HG02870 (cell line): ENCODE measurements around the gene WDHD1.
"Not testable (repeated sequence)": the region's sequence is repeated elsewhere in the genome, so short reads cannot be mapped to it uniquely, and the experiment has no call there.

Experiments
- ATAC-seq: cut with Tn5 transposase; IDR thresholded peaks from one replicate; pipeline ENCODE4 v1.9.1; 2021; ENCODE audit warnings: mild to moderate bottlenecking, moderate library complexity; ENCODE audit not compliant: unreplicated experiment

The WDHD1 gene

GRCh38 chr14:54955143-54955542 lies 71.8 kb downstream of the WDHD1 start:
- ATAC-seq: no peak

GRCh38 chr14:54953609-54954008 lies 73.3 kb downstream of the WDHD1 start:
- not testable (repeated sequence) for ATAC-seq

DNA sequence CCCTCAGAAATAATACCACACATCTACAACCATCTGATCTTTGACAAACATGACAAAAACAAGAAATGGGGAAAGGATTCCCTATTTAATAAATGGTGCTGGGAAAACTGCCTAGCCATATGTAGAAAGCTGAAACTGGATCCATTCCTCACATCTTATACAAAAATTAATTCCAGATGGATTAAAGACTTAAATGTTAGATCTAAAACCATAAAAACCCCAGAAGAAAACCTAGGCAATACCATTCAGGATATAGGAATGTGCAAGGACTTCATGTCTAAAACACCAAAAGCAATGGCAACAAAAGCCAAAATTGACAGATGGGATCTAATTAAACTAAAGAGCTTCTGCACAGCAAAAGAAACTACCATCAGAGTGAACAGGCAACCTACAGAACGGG lies 74.1 kb downstream of the WDHD1 start:
- ATAC-seq: not testable (repeated sequence)

DNA sequence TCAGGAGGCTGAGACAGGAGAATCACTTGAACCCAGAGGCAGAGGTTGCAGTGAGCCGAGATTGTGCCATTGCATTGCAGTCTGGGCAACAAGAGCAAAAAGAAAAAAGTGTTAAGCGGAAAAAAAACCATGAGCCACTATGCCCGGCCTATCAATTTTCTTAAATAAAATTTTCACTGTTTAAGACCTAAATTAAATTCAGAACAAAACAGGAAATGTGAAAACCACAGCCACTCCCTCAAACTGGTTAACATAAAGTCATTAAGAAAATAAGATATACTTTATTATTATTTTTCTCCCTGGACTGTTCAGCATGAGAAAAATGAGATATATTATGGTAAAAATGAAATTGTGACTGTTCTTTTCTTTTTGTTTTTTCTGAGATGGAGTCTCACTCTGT lies 79.7 kb downstream of the WDHD1 start:
- no peak for ATAC-seq

DNA sequence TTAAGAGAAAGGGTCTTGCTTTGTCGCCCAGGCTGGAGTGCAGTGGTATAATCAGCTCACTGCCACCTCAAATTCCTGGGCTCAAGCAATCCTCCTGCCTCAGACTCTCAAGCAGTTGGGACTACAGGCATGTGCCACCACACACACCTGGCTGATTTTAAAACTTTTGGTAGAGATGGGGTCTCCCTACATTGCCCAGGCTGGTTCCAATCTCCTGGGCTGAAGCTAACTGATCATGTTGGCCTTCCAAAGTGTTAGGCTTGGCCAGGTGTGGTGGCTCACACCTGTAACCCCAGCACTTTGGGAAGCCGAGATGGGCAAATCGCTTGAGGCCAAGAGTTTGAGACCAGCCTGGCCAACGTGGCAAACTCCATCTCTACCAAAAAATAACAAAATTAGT lies 80.4 kb downstream of the WDHD1 start:
- ATAC-seq: no peak

- no peak for ATAC-seq
These were observed 82.0 kb downstream of the WDHD1 start for GRCh38 chr14:54944737-54945391.

DNA sequence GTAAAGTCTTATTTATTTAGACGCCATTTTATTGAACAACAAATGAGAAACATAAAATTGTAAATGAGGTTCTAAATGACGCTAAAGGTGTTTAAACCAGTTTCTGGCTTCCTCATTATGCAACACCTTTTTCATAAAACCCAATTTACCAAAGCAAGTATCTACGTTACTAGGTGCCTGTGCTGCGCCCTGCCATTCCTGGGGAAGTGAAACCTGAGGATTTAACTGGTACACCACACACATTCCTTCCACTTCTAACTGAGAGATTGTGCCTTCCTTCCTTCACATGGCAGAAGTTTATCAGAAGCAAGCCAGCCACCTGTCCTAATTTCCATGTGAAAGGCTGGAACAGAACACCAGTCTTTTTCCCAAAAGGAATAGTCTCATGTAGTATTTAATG lies 84.0 kb downstream of the WDHD1 start:
- no peak for ATAC-seq

- no peak for ATAC-seq
These were observed 90.1 kb downstream of the WDHD1 start for GRCh38 chr14:54936816-54937215.

DNA sequence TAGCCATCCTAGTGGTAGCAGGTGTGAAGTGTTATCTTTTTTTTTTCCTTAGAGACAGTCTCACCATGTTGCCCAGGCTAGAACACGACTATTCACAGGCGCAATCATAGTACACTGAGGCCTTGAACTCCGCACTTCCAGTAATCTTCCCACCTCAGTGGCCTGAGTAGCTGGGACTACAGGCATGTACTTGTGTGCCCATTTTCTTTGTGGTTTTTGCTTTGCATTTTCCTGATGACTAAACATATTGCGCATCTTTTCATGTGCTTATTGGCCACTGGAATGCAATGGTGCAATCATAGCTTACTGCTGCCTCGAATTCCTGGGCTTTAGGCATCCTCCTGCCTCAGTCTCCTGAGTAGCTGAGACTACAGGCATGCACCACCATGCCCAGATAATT lies 90.9 kb downstream of the WDHD1 start:
- ATAC-seq: no peak

DNA sequence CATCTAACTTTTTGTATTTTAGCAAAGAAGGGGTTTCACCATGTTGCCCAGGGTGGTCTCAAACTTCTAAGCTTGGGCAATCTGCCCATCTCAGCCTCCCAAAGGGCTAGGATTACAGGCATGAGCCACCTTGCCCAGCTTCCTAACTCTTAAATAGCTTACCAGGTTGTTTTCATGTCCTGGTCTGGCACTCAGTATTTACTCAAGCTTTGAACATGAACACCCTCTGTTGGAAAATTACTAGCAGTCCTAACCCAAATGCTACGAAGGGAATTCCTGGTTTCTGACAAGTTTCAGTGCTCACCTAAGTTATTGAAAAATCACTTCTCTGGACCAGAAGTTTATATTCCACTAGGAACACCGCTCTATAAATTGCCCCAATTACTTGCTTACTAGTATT lies 91.8 kb downstream of the WDHD1 start:
- no peak for ATAC-seq

DNA sequence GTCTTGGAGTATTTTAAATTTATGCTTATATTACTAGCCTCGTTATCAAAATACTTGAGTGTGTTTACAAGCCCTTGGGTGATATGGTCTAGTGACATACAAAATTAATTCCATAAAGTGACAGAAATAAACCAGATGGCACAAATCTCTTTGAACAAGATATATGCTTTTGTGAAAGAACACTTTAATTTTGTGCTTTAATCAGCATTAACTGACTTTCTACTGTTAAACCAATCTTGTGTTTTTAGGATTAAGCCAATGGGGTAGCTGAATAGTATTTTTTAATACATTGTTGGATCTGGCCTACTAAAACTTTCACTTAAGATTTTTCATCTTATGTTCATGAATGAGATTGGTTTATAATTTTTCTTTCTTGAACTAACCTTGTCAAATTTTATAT lies 93.9 kb downstream of the WDHD1 start:
- ATAC-seq: no peak

GRCh38 chr14:54931598-54932340 lies 95.1 kb downstream of the WDHD1 start:
- no peak for ATAC-seq

- ATAC-seq: no peak
These were observed 95.8 kb downstream of the WDHD1 start for GRCh38 chr14:54931101-54931500.

- no peak for ATAC-seq
These were observed 97.3 kb downstream of the WDHD1 start for GRCh38 chr14:54929556-54929955.

GRCh38 chr14:54928216-54928615 lies 98.7 kb downstream of the WDHD1 start:
- no peak for ATAC-seq

- ATAC-seq: no peak
These were observed 99.3 kb downstream of the WDHD1 start for GRCh38 chr14:54927551-54927950.

- ATAC-seq: not testable (repeated sequence)
These were observed 100.3 kb downstream of the WDHD1 start for GRCh38 chr14:54926570-54926969.

DNA sequence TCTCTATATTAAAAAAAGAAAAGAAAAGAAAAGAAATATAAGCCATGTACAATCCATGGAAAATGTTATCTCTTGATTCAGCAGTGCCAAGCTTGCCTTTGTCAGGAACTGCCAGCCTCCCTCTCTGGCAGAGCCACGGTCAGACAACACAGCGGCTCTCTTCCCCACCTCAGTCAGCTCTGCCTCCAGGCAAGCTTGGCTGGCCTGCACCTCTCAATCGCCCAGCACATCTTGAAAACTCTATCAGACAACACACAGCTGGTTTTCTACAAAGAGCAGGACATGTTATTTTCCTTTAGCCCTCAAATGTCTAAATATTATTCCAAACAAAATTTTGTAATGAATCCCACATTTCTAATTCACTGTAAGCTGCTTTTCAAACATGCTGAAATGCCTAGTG lies 104.3 kb downstream of the WDHD1 start:
- no peak for ATAC-seq

DNA sequence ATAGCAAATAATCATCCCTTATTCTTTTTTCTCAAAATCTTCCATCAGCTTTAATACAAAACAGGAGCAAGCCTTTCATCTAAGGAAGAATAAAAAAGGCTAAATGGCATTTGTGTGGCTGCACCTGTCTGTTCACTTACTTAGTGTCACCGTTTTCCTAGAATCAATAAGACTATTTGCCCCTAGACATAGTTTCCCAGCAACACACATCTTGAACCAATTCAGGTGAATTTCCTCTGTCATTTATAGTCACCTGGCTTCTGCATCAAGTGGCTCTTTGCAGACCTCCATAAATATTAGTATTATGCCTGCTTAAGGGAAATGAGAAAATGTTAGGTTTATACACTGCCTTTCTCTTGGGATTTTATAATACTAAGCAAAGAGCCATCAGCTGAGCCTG lies 106.8 kb downstream of the WDHD1 start:
- no peak for ATAC-seq

- no peak for ATAC-seq
These were observed 107.6 kb downstream of the WDHD1 start for GRCh38 chr14:54919330-54919729.

DNA sequence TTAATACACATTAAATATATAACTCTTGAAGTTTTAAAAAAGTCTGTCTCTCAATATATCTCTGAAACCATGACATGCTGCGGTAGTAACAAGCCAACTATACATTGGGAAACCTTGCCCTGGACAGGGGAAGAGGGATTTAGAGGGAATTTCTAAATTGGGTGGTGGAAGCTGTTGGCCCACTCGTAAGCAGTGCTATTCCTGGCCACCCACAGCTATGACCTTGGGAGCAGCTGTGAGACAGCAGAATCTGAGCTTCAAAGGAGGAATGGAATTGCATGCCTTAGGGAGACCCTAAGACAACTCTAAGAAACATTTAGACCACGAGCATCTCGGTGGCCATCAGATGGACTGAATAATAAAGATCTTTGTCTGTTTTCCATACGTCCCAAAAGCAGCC lies 108.5 kb downstream of the WDHD1 start:
- no peak for ATAC-seq

DNA sequence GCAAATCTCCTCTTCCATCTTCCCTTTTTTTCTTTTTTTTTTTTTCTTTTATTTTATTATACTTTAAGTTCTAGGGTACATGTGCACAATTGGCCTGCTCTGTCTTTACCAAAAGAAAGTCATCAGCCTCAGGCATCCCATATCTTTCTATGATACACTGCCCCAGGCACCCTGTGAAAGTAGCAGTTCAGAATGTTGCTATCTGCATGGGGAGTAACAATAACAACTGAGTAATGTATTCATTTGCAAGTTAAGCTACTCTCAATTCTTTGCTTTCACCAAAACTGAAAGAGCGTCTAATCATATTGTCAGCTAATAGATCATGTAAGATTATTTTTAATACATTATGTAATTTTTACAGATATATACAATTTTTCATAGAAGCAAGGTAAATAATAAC lies 110.8 kb downstream of the WDHD1 start:
- no peak for ATAC-seq
